Neuronal stem cell (in vitro differentiated cells): Measurements from ENCODE around the gene KREMEN1.
A peak's percentile ranks its signal among the peaks of the same experiment; 100 is the strongest.

ENCODE experiments used
- DNase-seq: peaks from one replicate; pipeline ENCODE4 v3.0.0-alpha.2; 2013; ENCODE audit warnings: low spot score
- H2AFZ ChIP-seq: one replicate; pipeline ENCODE4 v1.6.1; 2013; ENCODE audit warnings: mild to moderate bottlenecking, low read length, inconsistent platforms
- H2AK5ac ChIP-seq: 2 replicates; pipeline ENCODE4 v1.6.1; 2013; ENCODE audit warnings: low read depth, mild to moderate bottlenecking, inconsistent platforms, low read length, moderate library complexity, mixed read lengths
- H2BK120ac ChIP-seq: 2 replicates; pipeline ENCODE4 v1.6.1; 2013; ENCODE audit warnings: low read depth, mild to moderate bottlenecking, inconsistent platforms, low read length, moderate library complexity, mixed read lengths
- H2BK12ac ChIP-seq: one replicate; pipeline ENCODE4 v1.6.1; 2013; ENCODE audit warnings: low read length, inconsistent platforms
- H2BK15ac ChIP-seq: 2 replicates; pipeline ENCODE4 v1.6.1; 2013; ENCODE audit warnings: mild to moderate bottlenecking, low read length, inconsistent platforms, mixed read lengths
- H2BK5ac ChIP-seq: one replicate; pipeline ENCODE4 v1.6.1; 2013; ENCODE audit warnings: inconsistent platforms, mild to moderate bottlenecking, low read length, moderate library complexity
- H3K14ac ChIP-seq: one replicate; pipeline ENCODE4 v1.6.1; 2013; ENCODE audit warnings: low read length, inconsistent platforms
- H3K18ac ChIP-seq: 2 replicates; pipeline ENCODE4 v1.6.1; 2013; ENCODE audit warnings: low read length, inconsistent platforms
- H3K23ac ChIP-seq: 2 replicates; pipeline ENCODE4 v1.6.1; 2013; ENCODE audit warnings: low read depth, mild to moderate bottlenecking, mixed read lengths, low read length, inconsistent platforms; ENCODE audit not compliant: poor library complexity
- H3K27ac ChIP-seq: replicated peaks from 3 replicates; pipeline ENCODE4 v1.5.1; 2013; ENCODE audit warnings: low read length, inconsistent platforms
- H3K27me3 ChIP-seq, 3 experiments: 2 replicates each; pipeline ENCODE4 v1.6.1; 2013; ENCODE audit warnings: low read length in 3 of 3, mild to moderate bottlenecking in 2 of 3, inconsistent platforms in 1 of 3, low read depth in 1 of 3, mixed read lengths in 1 of 3, moderate library complexity in 1 of 3; ENCODE audit not compliant: control insufficient read depth in 3 of 3, insufficient read depth in 3 of 3
- H3K36me3 ChIP-seq, 2 donors: replicated peaks in 1 of 2; 2 replicates each; pipeline ENCODE4 v1.6.1; 2013; ENCODE audit warnings: low read length in 2 of 2; ENCODE audit not compliant: control insufficient read depth in 2 of 2, insufficient read depth in 2 of 2
- H3K4ac ChIP-seq: 2 replicates; pipeline ENCODE4 v1.6.1; 2013; ENCODE audit warnings: inconsistent platforms, mild to moderate bottlenecking, low read length, moderate library complexity
- H3K4me1 ChIP-seq, 2 donors: 1 replicate in 1 of 2; 2 replicates in 1 of 2; pipeline ENCODE4 v1.6.1; 2013; ENCODE audit warnings: low read length in 2 of 2, low read depth in 1 of 2; ENCODE audit not compliant: control insufficient read depth in 2 of 2, insufficient read depth in 1 of 2
- H3K4me2 ChIP-seq: one replicate; pipeline ENCODE4 v1.6.1; 2013; ENCODE audit warnings: mild to moderate bottlenecking, low read length, inconsistent platforms; ENCODE audit not compliant: insufficient read depth, poor library complexity, severe bottlenecking
- H3K4me3 ChIP-seq, 2 donors: 2 replicates each; pipeline ENCODE4 v1.5.1; 2013; ENCODE audit warnings: low read length in 2 of 2, mild to moderate bottlenecking in 2 of 2, inconsistent platforms in 1 of 2, moderate library complexity in 1 of 2
- H3K79me1 ChIP-seq: one replicate; pipeline ENCODE4 v1.6.1; 2013; ENCODE audit warnings: low read depth, mild to moderate bottlenecking, inconsistent platforms, low read length, moderate library complexity
- H3K9ac ChIP-seq: one replicate; pipeline ENCODE4 v1.6.1; 2013; ENCODE audit warnings: mild to moderate bottlenecking, low read depth, low read length, inconsistent platforms; ENCODE audit not compliant: poor library complexity
- H3K9me3 ChIP-seq, 2 donors: replicated peaks in 1 of 2; 2 replicates each; pipeline versions ENCODE3 to v1.6.1; 2013; ENCODE audit warnings: low read length in 2 of 2, mild to moderate bottlenecking in 2 of 2, inconsistent platforms in 1 of 2, low read depth in 1 of 2, mixed read lengths in 1 of 2, moderate library complexity in 1 of 2; ENCODE audit not compliant: control insufficient read depth in 2 of 2, insufficient read depth in 1 of 2
- H4K8ac ChIP-seq: one replicate; pipeline ENCODE4 v1.6.1; 2013; ENCODE audit warnings: low read depth, mild to moderate bottlenecking, inconsistent platforms, low read length, moderate library complexity
- H4K91ac ChIP-seq: one replicate; pipeline ENCODE4 v1.6.1; 2013; ENCODE audit warnings: low read length, low read depth, mild to moderate bottlenecking, inconsistent platforms; ENCODE audit not compliant: poor library complexity
- WGBS, 2 donors: extraction: QIAGEN DNeasy Blood & Tissue Kit; methylation state at CpG; one replicate each; pipeline ENCODE4 v1.1.7; 2013; ENCODE audit warnings: missing lambda C conversion rate in 2 of 2, mixed read lengths in 1 of 2; ENCODE audit not compliant: insufficient read length in 2 of 2, insufficient replicate concordance in 1 of 2; ENCODE audit errors: extremely low coverage in 2 of 2; 5-methylcytosine and 5-hydroxymethylcytosine counted together

The KREMEN1 gene

GRCh38 chr22:29124777-29125442 is 52.1 kb downstream of the KREMEN1 start:
- Histone ChIP-seq H2AFZ (no peak overlapping the region), H2BK120ac (no peak overlapping the region), H3K14ac (peak overlapping the region; percentile 17), H4K91ac (no peak overlapping the region), H3K27ac (no peak overlapping the region), H3K79me1 (no peaks in the 10 kb centered on the region), H2BK12ac (no peak overlapping the region), H3K23ac (peak overlapping the region; percentile 61), H3K9me3 (peaks cover 3 to 13% of the 10 kb centered on the region in 2 donors), H3K4me3 (no peak overlapping the region), H3K4ac (no peak overlapping the region), H3K4me1 (peaks cover 0 to 3% of the 10 kb centered on the region in 2 donors), H3K4me2 (no peak overlapping the region), H3K18ac (peak overlapping the region; percentile 77), H2BK15ac (no peak overlapping the region), H3K9ac (no peak overlapping the region), H3K27me3 (no peaks in the 10 kb centered on the region), H3K36me3 (peaks cover 0 to 80% of the 10 kb centered on the region in 2 donors), H2BK5ac (no peak overlapping the region), H4K8ac (no peak overlapping the region), H2AK5ac (no peak overlapping the region)
- DNase-seq: no peak
- no CpG with 5 or more reads among the region's 10 CpGs for WGBS, 2 donors

GRCh38 chr22:29125443-29125778 is 52.6 kb downstream of the KREMEN1 start:
- Histone ChIP-seq H3K79me1 (no peaks in the 10 kb centered on the region), H3K27me3 (no peaks in the 10 kb centered on the region), H3K9ac (no peak overlapping the region), H4K8ac (no peak overlapping the region), H3K9me3 (peaks cover 3 to 9% of the 10 kb centered on the region in 2 donors), H2AFZ (no peak overlapping the region), H2BK5ac (no peak overlapping the region), H3K18ac (no peak overlapping the region), H3K4me2 (no peak overlapping the region), H2BK120ac (no peak overlapping the region), H2BK15ac (no peak overlapping the region), H2BK12ac (no peak overlapping the region), H3K14ac (no peak overlapping the region), H3K36me3 (peaks cover 0 to 84% of the 10 kb centered on the region in 2 donors), H3K4ac (no peak overlapping the region), H2AK5ac (no peak overlapping the region), H4K91ac (no peak overlapping the region), H3K23ac (no peak overlapping the region), H3K27ac (no peak overlapping the region), H3K4me3 (no peak overlapping the region), H3K4me1 (peaks cover 0 to 3% of the 10 kb centered on the region in 2 donors)
- no CpG with 5 or more reads among the region's 2 CpGs for WGBS, 2 donors
- DNase-seq: no peak

- Histone ChIP-seq H3K23ac (no peak overlapping the region), H3K4me2 (no peak overlapping the region), H3K27ac (no peak overlapping the region), H3K14ac (no peak overlapping the region), H3K36me3 (peaks cover 0 to 88% of the 10 kb centered on the region in 2 donors), H3K4ac (no peak overlapping the region), H4K8ac (no peak overlapping the region), H2BK120ac (no peak overlapping the region), H4K91ac (no peak overlapping the region), H3K9ac (no peak overlapping the region), H2BK12ac (no peak overlapping the region), H3K27me3 (no peaks in the 10 kb centered on the region), H3K4me3 (no peak overlapping the region), H3K4me1 (peaks cover 0 to 3% of the 10 kb centered on the region in 2 donors), H3K79me1 (no peaks in the 10 kb centered on the region), H3K18ac (no peak overlapping the region), H2BK15ac (no peak overlapping the region), H2BK5ac (no peak overlapping the region), H3K9me3 (peaks cover 2 to 8% of the 10 kb centered on the region in 2 donors), H2AK5ac (no peak overlapping the region), H2AFZ (no peak overlapping the region)
- no CpG with 5 or more reads among the region's 5 CpGs for WGBS, 2 donors
- DNase-seq: no peak
Observed at GRCh38 chr22:29125844-29126243, 53.0 kb downstream of the KREMEN1 start.

- H4K8ac ChIP-seq: no peak overlapping the region
- peaks cover 0 to 86% of the 10 kb centered on the region in 2 donors for H3K36me3 ChIP-seq
- no peak overlapping the region for H2BK12ac ChIP-seq
- H3K23ac ChIP-seq: no peak overlapping the region
- no peak overlapping the region for H2BK120ac ChIP-seq
- no peaks in the 10 kb centered on the region for H3K27me3 ChIP-seq
- H3K9ac ChIP-seq: no peak overlapping the region
- no peak overlapping the region for H3K4me3 ChIP-seq
- H2AK5ac ChIP-seq: no peak overlapping the region
- peaks cover 0 to 3% of the 10 kb centered on the region in 2 donors for H3K4me1 ChIP-seq
- no peak overlapping the region for H4K91ac ChIP-seq
- no peak overlapping the region for H3K4me2 ChIP-seq
- no peak overlapping the region for H2AFZ ChIP-seq
- H3K14ac ChIP-seq: no peak overlapping the region
- H2BK15ac ChIP-seq: no peak overlapping the region
- no peak overlapping the region for H2BK5ac ChIP-seq
- no CpG with 5 or more reads among the region's 2 CpGs for WGBS, 2 donors
- H3K79me1 ChIP-seq: no peaks in the 10 kb centered on the region
- no peak overlapping the region for H3K18ac ChIP-seq
- peaks cover 2 to 8% of the 10 kb centered on the region in 2 donors for H3K9me3 ChIP-seq
- H3K27ac ChIP-seq: no peak overlapping the region
- DNase-seq: no peak
- no peak overlapping the region for H3K4ac ChIP-seq
Observed at GRCh38 chr22:29126670-29127395, 54.0 kb downstream of the KREMEN1 start.
